ENCODE results near the gene KCNQ5.

The KCNQ5 gene

DNA sequence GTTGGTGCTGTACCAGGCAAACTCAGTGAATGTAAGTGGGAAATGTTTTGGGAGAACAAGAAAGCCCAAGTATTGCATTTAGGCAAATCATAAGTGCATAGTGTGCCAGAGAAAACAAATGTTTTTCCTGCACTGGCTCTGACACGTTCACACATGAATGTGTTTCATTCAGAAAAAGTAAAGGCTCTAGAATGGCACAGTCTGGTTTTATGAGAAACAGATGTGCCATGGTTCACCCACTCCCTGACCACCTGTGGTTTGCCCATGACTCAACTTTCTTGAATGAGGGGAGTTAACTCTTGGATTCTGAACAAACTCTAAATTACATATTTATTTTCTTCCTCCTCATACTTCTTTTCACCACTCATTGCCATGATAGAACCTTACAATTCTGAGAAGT is 126.9 kb downstream of the KCNQ5 start:
- peak; percentile 92 for DNase-seq

GRCh38 chr6:72755752-72756151 is 133.9 kb downstream of the KCNQ5 start:
- no peak for DNase-seq

DNA sequence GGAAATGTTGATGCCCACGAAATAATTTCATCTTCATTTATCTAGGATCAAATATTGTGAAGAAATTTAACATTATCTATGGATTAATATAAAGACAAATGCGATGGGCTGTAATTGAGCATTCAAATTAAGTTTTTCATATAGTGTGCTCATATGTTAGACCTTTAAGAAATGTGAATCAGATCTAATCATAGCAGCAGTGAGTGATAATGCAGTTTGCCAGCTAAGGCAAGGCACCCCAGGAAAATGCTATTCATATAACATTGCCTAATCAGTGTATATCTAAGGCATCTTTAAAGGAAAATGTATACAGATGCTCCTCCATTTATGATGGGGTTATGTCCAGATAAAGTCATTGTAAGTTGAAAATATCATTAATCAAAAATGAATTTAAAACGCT is 135.2 kb downstream of the KCNQ5 start:
- DNase-seq: no peak

GRCh38 chr6:72757926-72758325 is 136.1 kb downstream of the KCNQ5 start:
- no peak for DNase-seq

DNA sequence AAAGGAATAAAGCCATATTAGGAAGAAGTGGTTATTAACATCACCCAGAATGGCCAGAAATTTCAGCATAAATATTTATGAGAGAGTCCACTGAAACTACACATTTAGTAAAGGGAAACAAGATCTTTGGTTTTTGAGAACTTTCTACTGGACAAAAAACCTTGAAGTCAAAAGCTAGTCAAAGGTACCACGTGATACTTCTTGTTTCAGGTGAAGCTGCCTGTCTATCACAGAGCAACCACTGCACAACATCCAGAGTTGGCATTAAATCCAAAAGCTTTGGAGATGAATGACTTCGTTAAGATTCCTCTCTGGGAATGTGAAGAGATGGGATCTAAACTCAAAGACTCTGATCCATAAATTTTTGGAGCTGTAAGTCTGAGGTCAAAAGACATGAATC is 137.0 kb downstream of the KCNQ5 start:
- DNase-seq: no peak

GRCh38 chr6:72760114-72760793 is 138.4 kb downstream of the KCNQ5 start:
- DNase-seq: peak; percentile 16

DNA sequence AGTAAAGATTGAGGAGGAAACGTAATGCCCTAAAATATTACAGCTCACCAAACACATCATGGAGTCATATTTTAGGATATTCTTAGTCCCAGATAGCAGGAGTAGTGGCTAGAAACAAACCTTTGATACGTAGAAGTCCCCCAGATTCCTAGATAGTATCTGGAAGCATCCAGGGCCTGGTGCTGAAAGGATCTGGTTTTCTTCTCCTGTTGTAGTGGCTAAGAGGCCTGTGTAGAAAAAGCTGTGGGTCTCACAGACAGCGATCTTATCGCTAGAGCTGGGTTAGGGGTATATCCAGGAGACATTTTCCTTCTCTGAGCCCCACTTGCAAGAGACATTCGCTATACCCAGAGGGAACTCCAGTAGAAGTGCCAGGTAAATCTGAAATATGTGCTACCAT is 139.9 kb downstream of the KCNQ5 start:
- DNase-seq: no peak

DNA sequence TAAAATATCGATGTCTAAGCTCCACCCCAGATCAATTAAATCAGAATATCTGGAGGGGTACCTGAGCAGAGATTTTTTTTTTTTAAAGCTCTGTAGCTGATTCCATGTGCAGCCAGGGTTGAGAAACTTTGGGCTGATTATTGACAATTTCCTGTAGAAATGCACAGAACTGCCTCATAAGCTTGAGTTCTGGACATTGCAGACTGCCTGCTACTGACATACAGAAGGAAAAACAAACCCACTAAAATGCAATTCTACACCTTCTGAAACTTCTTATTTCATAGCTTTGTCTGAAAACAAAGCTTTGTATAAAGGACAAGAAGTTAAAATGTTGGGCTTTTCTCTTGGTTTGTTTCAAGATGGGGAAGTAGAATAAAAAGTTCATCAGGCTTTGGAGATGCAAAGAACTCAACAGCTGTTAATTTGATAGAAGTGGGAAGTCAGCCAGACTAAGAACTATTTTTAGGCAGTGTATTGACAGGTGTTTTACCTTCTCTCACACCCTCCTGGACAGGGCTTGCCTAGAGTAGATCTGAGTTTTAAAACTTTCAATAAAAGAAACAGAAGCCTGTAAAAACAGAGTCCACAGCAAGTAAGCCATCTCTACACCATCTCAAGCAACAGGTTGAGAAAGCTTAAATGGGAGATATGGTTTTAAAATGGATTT is 147.7 kb downstream of the KCNQ5 start:
- no peak for DNase-seq

DNA sequence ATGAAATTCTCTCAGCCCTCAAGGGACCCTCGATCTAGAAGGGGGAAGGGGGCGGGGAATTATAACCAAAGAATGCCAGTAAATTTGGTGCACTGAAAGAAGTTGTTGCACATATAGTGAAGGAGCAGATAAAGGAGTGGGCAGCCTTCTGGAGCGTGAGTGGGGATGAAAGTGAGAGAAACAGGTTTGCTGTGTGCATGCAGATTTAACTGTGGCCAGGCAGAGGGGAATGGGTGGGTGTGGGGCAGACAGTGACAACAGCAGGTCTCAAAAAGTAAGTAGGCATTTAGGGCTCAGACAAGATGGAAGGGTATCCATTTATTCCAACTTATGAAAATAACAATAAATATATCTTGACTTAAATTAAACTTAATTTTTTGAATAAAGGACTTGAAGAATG is 149.1 kb downstream of the KCNQ5 start:
- no peak for DNase-seq

DNA sequence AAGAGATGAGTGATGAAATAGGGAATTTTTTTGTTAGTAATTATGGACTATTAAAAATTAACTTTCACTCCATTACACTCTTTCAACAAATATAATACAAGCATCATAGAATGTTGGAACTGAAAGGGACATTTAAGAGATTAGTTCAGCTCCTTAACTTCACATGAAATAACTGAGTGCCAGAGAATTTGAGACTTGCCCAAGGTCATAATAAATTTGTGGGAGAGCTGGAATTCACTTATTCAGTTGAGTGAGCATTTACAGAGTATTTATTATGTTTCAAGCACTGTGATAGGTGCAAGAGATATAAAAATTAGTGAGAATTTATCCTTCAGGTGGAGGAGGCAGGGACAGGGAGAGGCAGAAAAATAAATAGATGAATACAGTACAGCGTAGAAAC is 154.6 kb downstream of the KCNQ5 start:
- DNase-seq: no peak

DNA sequence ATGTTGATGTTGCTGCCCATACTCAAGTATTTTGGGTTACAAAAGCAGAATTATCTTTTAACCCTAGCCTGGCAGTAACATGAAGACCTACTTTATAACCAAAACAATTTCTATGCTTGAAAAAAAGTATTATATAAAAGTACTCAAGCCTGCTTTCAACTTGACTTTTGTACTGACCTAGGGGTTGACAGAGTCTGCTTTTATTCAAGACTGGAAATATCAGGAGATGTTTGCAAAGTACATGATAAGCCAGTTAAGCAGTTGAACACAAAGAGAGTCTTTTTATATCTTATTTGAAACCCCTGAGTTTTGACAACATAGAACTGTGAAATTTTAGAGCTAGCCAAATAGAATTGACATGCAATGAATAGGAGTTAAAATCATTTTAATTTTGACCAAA is 159.8 kb downstream of the KCNQ5 start:
- DNase-seq: no peak

DNA sequence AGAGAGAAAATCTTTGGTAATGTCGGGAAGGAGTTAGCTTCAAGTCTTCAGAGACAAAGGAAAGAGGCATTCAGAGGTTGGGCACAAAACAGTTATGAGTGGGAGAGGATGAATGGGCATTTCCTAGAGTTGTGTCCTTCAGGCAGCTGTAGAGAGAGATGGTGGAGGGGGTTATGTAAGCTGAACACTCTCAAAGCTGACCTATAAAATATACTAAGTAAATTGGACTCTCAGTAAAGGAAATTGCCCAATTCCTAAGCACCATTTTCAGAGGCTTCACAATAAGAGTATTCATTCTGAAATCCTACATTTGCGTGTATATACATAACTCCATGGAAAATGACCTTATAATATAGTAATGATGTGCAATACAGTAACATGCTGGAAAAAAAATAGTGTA is 161.2 kb downstream of the KCNQ5 start:
- no peak for DNase-seq

GRCh38 chr6:72783666-72784065 is 161.8 kb downstream of the KCNQ5 start:
- DNase-seq: peak; percentile 69

- peak; percentile 64 for DNase-seq
These were observed 162.2 kb downstream of the KCNQ5 start for GRCh38 chr6:72784071-72784470.

DNA sequence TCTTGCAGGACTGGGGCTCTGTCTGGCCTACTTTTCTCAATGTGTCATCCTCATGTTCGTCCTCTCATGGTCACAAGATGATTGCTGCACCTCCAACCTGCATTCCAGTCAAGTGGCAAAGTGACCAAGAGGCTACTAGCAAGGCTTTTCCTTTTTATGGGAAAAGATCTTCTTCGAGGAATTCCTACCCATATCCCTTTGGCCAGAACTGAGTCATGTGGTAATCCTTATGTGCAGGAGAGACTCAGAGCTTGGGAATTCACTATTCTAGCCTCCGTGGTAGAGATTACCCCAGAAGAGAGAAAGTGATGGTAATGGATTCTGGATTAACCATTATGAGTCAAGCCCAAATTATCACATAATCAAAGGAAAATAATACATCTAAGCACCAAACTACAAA is 162.7 kb downstream of the KCNQ5 start:
- peak; percentile 76 for DNase-seq

- DNase-seq: peak; percentile 82
These were observed 165.6 kb downstream of the KCNQ5 start for GRCh38 chr6:72787391-72788031.

- peak; percentile 63 for DNase-seq
These were observed 166.3 kb downstream of the KCNQ5 start for GRCh38 chr6:72788188-72788587.

DNA sequence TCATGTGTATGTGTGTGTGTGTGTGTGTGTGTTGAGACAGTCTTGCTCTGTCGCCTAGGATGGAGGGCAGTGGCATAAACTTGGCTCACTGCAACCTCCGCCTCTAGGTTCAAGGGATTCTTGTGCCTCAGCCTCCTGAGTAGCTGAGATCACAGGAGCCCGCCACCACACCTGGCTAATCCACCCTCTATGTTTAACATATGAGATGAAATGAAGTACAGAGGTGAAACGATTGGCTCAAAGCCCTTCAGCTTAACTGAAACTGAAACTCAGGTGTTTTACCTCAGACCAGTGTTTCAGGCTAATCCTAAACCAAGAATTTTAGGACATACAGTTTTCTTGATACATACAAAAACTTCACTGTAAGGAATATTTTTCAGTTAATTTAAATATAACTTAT is 167.3 kb downstream of the KCNQ5 start:
- no peak for DNase-seq

GRCh38 chr6:72792692-72793091 is 170.8 kb downstream of the KCNQ5 start:
- peak; percentile 54 for DNase-seq

DNA sequence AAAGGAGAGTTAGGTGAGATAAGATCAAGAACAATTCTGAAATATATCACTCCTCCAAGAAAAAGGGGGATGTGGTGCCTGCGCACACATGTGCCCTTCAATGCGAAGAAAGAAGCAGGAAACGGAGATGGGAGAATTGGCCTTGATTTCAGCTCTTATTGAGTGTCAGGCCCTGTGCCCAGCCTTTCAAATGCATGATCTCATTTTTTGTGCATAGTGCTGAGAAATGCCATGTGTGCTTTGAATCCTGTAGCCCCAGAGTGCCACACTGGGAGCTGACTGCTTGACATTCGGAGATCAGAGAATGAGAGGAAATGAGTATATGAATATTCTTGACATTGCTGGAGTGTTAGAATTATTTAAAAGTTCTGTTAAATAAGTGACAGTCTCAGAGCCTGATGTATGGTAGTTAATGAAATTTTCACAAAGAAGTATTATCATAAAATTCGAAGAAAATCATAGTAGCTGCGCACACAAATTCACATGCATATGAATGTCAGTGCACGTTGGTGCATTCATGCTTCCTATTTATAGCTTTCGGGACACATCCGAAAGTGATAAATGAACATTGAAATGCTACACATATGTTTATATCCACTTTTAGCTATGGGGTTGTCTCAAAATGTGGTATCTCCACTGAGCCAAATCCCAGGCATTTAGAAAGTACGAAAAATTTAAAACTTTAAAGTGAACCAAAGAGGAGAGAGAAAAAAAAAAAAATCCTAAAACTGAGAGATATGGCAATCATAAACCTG is 172.0 kb downstream of the KCNQ5 start:
- no peak for DNase-seq

- peak; percentile 23 for DNase-seq
These were observed 176.3 kb downstream of the KCNQ5 start for GRCh38 chr6:72798196-72798595.

GRCh38 chr6:72809746-72810379 is 188.0 kb downstream of the KCNQ5 start:
- DNase-seq: no peak
